ELF-1 (cell line): ENCODE data around the gene KLF1.
"Not testable (repeated sequence)": the region's sequence is repeated elsewhere in the genome, so short reads cannot be mapped to it uniquely, and the experiment has no call there.

Experiments used
- DNase-seq: peaks from one replicate; pipeline ENCODE4 v3.0.0-alpha.2; 2016; ENCODE audit warnings: low read depth, low spot score

KLF1 gene

GRCh38 chr19:12867120-12868099 is 19.6 kb downstream of the KLF1 start:
- DNase-seq: peak; percentile 94

GRCh38 chr19:12866416-12867119 is 20.4 kb downstream of the KLF1 start:
- no peak for DNase-seq

DNA sequence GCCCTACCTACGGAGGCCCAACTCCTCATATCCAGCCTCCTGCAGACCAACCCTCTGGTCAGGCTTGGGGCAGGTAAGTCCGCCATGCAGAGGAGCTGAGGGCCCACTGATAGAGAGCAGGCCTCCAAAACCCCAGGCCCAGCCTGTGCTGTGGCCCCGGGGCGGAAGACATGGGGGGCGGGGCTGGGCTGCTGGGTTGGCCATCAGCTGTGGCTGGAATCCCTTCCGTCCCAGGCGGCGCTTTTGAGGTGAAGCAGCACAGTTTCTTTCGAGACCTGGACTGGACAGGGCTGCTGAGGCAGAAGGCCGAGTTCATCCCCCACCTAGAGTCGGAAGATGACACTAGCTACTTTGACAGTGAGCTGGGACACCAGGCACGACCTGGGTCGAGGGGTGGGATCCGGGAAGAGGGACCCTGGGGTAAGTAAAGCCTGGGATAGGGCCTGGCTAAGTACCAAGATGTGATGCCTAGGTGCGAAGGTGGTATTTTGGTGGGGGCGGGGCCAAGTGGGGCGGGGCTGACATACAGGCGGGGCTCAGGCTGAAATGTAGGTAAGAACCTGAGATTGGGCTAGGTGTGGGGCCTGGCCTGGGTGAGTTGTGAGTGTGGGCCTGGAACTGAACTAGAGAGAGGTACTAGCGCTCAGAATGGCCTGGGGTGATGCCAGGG is 21.1 kb downstream of the KLF1 start:
- peak; percentile 90 for DNase-seq

DNA sequence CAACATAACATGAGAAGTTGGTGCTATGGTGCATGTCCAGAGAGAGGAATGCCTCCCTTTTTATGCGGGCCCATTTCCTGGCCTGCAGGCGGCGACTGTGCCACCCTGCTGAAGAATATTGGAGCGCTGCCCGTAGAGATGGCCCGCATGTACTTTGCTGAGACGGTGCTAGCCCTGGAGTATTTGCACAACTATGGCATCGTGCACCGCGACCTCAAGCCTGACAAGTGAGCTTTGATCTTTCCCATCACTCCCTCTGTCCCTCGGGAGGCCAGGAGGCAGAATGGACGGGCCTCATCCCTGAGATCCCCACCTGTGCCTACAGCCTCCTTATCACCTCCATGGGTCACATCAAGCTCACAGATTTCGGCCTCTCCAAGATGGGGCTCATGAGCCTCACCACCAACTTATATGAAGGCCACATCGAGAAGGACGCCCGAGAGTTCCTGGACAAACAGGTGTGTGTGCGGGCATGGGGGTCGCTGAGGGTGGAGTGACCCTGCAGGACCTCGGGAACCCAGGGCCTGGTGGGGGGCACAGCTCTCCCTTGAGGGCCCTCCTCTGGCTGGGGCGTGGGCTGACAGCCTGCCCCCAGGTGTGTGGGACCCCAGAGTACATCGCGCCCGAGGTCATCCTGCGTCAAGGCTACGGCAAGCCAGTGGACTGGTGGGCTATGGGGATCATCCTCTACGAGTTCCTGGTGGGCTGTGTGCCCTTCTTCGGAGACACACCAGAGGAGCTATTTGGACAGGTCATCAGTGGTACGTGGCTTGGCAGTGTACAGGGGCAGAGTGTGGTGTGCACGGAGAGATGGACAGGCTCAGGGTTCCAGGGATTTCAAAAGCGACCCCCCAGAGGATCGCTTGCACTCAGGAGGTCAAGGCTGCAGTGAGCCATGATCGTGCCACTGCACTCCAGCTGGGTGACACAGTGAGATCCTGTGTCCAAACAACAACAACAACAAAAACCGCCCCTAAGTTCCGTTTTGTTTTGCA is 22.0 kb downstream of the KLF1 start:
- no peak for DNase-seq

DNA sequence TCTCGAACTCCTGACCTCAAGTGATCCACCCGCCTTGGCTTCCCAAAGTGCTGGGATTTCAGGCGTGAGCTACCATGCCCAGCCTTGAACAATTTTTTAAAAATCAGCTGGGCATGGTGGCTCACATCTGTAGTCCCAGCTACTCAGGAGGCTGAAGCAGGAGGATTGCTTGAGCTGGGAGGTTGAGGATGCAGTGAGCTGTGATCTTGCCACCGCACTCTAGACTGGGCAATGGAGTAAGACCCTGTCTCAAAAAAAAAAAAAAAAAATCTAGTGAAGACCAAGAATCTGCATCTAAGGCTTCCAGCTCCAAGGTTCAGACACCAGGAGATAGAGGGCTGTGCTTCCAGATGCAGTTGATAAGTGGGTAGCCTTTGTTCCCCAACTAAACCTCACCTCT is 22.9 kb downstream of the KLF1 start:
- DNase-seq: no peak

GRCh38 chr19:12859546-12859945 is 27.5 kb downstream of the KLF1 start:
- DNase-seq: no peak

GRCh38 chr19:12858041-12858928 is 28.7 kb downstream of the KLF1 start:
- DNase-seq: no peak

- DNase-seq: no peak
Observed at GRCh38 chr19:12856653-12857052, 30.3 kb downstream of the KLF1 start.

DNA sequence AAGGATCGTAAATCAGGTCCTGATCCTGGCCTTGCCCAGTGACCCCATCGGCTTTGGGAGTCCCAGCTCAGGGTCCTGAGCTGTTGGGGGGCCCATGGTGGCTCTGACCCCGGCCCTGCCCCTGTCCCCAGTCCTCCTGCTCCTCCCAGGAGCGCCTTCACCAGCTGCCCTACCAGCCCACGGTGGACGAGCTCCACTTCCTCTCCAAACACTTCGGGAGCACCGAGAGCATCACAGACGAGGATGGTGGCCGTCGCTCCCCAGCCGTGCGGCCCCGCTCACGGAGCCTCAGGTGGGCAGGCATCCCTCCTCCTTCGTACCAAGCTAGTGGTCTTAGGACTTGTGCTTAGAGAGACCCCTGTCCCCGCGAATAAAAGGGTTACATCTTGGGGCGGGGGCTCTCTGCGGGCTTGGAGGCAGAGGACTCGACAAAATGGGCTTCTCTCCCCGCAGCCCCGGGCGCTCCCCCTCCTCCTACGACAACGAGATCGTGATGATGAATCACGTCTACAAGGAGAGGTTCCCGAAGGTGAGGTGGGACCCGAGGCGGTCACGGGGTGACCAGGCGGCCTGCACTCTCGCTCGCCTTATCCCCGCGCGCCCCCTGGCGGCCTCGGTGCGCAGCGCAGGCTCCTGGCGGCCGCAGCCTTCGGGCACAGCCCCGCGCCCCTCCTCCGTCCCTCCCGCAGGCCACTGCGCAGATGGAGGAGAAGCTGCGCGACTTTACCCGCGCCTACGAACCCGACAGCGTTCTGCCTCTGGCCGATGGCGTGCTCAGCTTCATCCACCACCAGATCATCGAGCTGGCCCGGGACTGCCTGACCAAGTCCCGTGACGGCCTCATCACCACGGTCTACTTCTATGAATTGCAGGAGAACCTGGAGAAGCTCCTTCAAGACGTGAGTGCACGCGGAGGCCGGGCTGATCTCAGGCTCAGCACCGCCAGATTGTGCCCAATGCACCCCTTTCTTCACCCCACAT is 39.6 kb downstream of the KLF1 start:
- DNase-seq: peak; percentile 96

GRCh38 chr19:12846613-12847012 is 40.4 kb downstream of the KLF1 start:
- DNase-seq: not testable (repeated sequence)

DNA sequence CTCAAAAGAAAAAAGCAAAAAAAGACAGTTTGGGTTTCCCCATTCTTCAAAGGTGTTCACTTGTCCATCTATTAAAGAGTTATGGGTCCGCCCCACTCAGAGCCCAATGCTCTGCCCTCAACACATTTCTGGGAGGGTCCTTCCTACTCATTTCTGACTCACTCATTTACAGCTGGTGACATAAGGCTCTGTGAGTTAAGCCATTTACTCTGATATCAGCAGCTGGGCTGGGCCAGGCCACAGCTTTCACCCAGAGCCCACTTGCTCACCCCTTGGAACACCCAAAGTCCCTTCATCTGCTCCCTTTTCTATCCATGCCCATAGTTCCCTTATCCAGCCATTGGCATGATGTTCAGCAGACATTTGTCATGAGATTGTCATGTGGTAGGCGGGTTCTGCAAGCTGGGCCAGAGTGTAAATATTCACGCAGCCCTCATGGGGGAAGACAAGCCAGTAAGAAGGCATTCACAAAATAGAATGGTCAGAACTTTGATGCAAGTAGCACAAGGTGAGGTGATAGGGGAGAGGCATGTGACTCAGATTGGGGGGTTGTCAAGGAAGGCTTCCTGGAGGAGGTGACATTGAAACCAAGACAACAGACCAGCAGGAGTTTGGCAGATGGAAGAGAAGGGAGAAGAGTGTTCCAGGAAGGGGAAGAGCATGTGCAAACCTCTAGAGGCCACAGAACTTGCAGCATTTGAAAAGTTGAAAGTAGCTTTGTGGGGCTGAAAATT is 42.8 kb downstream of the KLF1 start:
- no peak for DNase-seq

DNA sequence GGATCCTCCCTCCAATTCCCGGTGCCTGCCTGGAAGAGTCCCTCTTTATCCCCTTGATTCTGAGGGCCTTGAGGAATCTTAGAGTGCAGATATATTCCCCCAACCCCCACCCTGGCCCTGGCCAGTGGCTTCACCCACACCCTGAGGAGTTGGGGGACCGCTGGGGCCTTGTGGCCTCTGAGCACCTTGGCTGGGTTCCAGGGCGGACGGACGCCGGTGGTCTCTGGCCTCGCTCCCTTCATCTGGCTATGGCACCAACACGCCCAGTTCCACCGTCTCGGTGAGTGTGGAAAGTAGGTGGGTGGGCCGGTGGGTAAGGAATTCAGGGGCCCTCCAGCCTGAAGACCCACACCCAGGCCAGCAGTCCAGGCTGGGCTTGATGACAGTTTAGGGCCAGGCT is 43.7 kb downstream of the KLF1 start:
- no peak for DNase-seq

DNA sequence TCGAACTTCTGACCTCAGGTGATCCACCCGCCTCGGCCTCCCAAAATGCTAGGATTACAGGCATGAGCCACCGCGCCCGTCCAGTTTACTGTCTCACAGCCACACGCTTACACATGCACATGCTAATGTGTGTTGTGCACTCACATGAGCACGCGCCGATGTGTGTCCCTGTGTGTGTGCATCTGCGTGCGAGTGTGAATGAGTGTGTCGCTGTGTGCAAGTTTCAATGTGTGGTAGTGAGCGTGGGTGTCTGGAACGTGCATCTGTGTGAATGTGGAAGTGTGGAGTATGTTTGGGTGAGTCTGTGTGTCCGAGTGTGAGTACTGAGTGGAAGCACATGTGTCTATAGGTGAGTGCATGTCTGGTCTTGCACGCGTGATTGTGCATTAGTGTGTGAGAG is 44.5 kb downstream of the KLF1 start:
- DNase-seq: no peak

- DNase-seq: peak; percentile 96
Observed at GRCh38 chr19:12841094-12841493, 45.9 kb downstream of the KLF1 start.

DNA sequence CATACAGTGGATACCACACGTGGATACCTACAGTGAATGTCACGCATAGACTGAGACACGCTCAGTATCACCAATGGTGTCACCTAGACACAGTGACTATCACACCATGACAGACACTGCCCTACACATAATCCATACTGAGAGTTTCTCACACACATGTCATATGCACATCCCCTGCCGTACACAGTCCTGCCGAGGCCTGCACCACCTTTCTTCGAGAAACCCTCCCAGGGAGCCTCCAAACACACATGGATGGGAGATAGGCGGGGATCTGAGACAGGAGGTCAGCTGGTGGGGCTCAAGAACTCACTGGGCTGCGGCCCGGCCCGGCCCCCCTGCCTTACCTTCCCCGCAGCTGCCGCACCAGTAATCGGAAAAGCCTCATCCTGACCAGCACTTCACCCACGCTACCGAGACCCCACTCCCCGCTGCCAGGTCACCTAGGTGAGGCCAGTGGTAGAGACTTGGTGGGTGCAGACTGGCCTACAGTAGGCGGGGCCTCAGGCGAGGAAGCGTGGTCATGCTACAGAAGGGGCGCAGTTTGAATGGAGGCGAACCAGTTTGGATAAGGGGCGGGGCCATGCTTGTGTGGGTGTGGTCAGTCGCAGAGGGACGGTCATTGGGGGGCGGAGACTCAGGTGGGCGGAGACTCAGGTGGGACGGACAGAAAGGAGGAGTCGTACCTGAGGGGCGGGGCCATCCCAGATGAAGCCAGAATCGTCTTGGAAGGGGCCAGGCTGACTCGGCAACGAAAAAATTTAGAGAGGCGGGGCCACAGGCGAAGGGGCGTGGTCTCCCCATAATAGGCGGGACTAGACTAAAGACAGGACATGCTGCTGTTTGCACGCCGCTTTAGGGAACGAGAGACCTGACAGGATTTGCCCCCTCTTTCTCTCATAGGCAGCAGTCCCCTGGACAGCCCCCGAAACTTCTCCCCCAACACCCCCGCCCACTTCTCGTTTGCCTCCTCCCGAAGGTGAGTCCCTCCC is 46.6 kb downstream of the KLF1 start:
- peak; percentile 98 for DNase-seq

DNA sequence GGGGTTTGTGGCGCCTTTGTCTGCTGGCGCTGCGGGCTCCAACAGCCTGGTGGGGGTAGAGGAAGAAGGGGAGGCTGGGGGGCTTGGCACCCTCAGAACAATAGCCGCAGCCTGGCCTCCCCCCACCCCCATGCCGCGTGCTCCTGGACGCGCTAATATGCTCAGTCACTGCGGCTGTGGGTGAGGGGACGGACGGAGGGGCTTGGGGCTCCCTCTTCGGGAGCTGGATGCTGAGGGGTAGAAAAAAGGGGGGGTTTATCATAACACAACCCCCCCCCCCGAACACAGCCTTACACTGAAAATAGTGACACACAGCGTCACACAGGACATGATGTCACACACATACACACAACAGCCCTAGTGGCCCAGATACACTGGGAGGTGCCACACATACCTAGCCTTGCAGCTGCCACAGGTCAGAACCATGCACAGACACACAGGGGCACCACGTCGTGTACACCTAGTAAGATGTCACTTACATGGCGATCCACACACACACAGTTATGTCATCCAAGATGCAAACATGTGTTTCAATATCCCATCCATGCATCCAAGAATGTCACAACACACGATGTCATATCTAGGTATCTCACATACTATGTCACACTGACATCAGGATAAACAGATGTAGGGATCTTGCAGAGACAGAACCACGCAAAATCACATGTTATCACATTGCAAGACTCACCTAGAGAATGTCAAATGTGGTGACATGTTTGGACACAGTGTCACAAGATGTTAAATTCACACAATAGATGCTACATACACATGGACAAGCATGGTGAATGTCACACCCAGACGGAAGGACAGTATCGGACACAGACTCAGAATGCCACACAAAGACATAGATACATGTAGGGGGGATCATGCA is 47.9 kb downstream of the KLF1 start:
- DNase-seq: no peak
